GM19395 (cell line): ENCODE measurements around the gene MMGT1.
"Not testable (repeated sequence)": the region's sequence is repeated elsewhere in the genome, so short reads cannot be mapped to it uniquely, and the experiment has no call there.

ENCODE experiments used
- ATAC-seq: cut with Tn5 transposase; IDR thresholded peaks from one replicate; pipeline ENCODE4 v1.9.1; 2021; ENCODE audit warnings: mild to moderate bottlenecking, moderate library complexity; ENCODE audit not compliant: unreplicated experiment

MMGT1 gene

DNA sequence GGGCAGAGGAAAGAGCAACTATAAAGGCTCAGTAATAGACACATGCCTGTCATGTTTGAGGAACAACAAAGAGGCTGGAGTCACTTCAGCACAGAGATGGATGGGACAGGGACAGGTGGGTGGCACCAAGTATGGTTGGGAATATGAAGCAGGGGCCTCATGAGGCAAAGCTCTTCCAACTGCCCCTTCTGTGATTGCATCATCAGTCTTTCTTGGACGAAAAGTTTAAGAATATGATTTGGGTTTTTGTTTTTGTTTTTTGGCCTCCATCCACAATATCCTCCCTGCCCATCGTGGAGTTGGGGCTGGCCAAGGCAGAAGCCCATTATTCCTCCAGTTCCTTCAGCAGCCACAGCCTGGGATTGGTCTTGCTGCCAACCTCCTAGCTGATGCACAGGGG is 45.9 kb downstream of the MMGT1 start:
- ATAC-seq = no peak

GRCh38 chrX:135923353-135923752 is 50.4 kb downstream of the MMGT1 start:
- no peak for ATAC-seq

GRCh38 chrX:135920516-135920915 is 53.3 kb downstream of the MMGT1 start:
- ATAC-seq = not testable (repeated sequence)

DNA sequence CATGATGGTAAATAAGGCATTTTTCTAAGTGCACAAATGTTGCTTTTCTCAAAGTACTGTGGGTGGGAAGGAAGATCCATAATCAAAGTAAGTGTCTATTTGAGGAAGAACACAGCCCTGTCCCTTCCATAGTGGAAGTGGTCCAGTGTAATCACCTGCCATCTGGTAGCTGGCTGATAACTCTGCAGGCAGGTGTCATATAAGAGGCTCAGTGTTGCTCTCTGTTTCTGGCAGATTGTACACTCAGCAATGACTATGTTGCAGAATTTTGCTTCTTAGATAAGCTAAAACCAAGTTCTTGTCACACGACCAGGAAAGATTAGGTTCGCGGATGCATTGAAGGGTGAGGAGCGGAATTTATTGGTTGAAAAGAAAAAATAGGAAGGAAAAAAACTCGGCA is 59.4 kb downstream of the MMGT1 start:
- ATAC-seq = no peak
